H1 (cell line): ENCODE results near the gene ORC6. TPM values are rescaled to one million over a fixed set of nuclear protein-coding genes. Genes with fewer than 3 reads are reported as not detected.
A peak's percentile ranks its signal among the peaks of the same experiment; 100 is the strongest.

Source experiments
- BRCA1 ChIP-seq: IDR thresholded peaks from 2 replicates; pipeline ENCODE4 v1.6.1; 2012; ENCODE audit warnings: low read depth, low read length, improper control_type of control experiment
- CBX5 ChIP-seq: fragments of 300-800, 300-1000 bp; sonication (generic); IDR thresholded peaks from 2 replicates; pipeline ENCODE4 v1.7.1; 2016; ENCODE audit warnings: antibody characterized with exemption, low read length, low read depth
- CHD1 ChIP-seq: IDR thresholded peaks from 2 replicates; pipeline ENCODE4 v1.6.1; 2012; ENCODE audit warnings: low read depth, low read length, improper control_type of control experiment
- CHD2 ChIP-seq: IDR thresholded peaks from 2 replicates; pipeline ENCODE4 v1.6.1; 2012; ENCODE audit warnings: low read length, improper control_type of control experiment
- EGR1 ChIP-seq: IDR thresholded peaks from 2 replicates; pipeline ENCODE4 v1.6.1; 2011; ENCODE audit warnings: low read depth, low read length, borderline replicate concordance
- EZH2 ChIP-seq: fragments of 200-600 bp; sonication (generic); IDR thresholded peaks from 2 replicates; pipeline ENCODE4 v1.7.1; 2012; ENCODE audit warnings: low read depth, mild to moderate bottlenecking, moderate library complexity, low read length, inconsistent platforms; ENCODE audit not compliant: severe bottlenecking
- FOSL1 ChIP-seq: IDR thresholded peaks from 2 replicates; pipeline ENCODE4 v1.6.1; 2011; ENCODE audit warnings: mild to moderate bottlenecking, low read depth, low read length, moderate library complexity; ENCODE audit not compliant: insufficient read depth
- GTF2F1 ChIP-seq: IDR thresholded peaks from 2 replicates; pipeline ENCODE4 v1.6.1; 2012; ENCODE audit warnings: low read depth, low read length, improper control_type of control experiment, borderline replicate concordance
- HDAC2 ChIP-seq, 2 experiments: fragments of 300-600 bp in 1 of 2; sonication (generic) in 1 of 2; IDR thresholded peaks; 2 replicates each; pipeline ENCODE4 v1.6.1; 2011 to 2012; ENCODE audit warnings: low read depth in 2 of 2, low read length in 2 of 2, mild to moderate bottlenecking in 2 of 2, moderate library complexity in 2 of 2, borderline replicate concordance in 1 of 2, inconsistent platforms in 1 of 2
- NANOG ChIP-seq: IDR thresholded peaks from 2 replicates; pipeline ENCODE4 v1.6.1; 2011; ENCODE audit warnings: low read length, low read depth, mild to moderate bottlenecking, inconsistent platforms; ENCODE audit not compliant: insufficient read depth, poor library complexity, severe bottlenecking
- NRF1 ChIP-seq: IDR thresholded peaks from 2 replicates; pipeline ENCODE4 v1.6.1; 2011; ENCODE audit warnings: mild to moderate bottlenecking, low read depth, low read length, improper control_type of control experiment
- PHF8 ChIP-seq: fragments of 200-600 bp; sonication (generic); conservative IDR thresholded peaks from 2 replicates; pipeline ENCODE4 v1.7.1; 2012; ENCODE audit warnings: low read depth, mild to moderate bottlenecking, inconsistent platforms, low read length, moderate library complexity
- POLR2A ChIP-seq, 2 experiments: IDR thresholded peaks; 1 replicate in 1 of 2; 2 replicates in 1 of 2; pipeline ENCODE4 v1.6.1; 2011; ENCODE audit warnings: low read depth in 2 of 2, low read length in 2 of 2, mild to moderate bottlenecking in 2 of 2; ENCODE audit errors: control extremely low read depth in 1 of 2
- RAD21 ChIP-seq, 2 experiments: IDR thresholded peaks in 1 of 2; conservative IDR thresholded peaks in 1 of 2; 2 replicates each; pipeline ENCODE4 v1.6.1; 2011; ENCODE audit warnings: low read depth in 2 of 2, low read length in 2 of 2, improper control_type of control experiment in 1 of 2, inconsistent platforms in 1 of 2, mild to moderate bottlenecking in 1 of 2, moderate library complexity in 1 of 2
- RBBP5 ChIP-seq: IDR thresholded peaks from 2 replicates; pipeline ENCODE4 v1.7.1; 2012; ENCODE audit warnings: low read depth, mild to moderate bottlenecking, inconsistent platforms, low read length, moderate library complexity, borderline replicate concordance
- RFX5 ChIP-seq: IDR thresholded peaks from 2 replicates; pipeline ENCODE4 v1.6.1; 2011; ENCODE audit warnings: low read depth, low read length, improper control_type of control experiment, borderline replicate concordance
- SAP30 ChIP-seq: fragments of 300-600 bp; sonication (generic); IDR thresholded peaks from 2 replicates; pipeline ENCODE4 v1.7.1; 2012; ENCODE audit warnings: low read length, moderate library complexity, mild to moderate bottlenecking, inconsistent platforms; ENCODE audit not compliant: insufficient read depth, insufficient replicate concordance
- SIRT6 ChIP-seq: IDR thresholded peaks from one replicate; pipeline ENCODE4 v1.7.1; 2012; ENCODE audit warnings: low read length, inconsistent platforms
- SRF ChIP-seq: IDR thresholded peaks from 2 replicates; pipeline ENCODE4 v1.6.1; 2011; ENCODE audit warnings: mild to moderate bottlenecking, low read depth, low read length, moderate library complexity
- SUZ12 ChIP-seq: fragments of 200-600 bp; sonication (generic); IDR thresholded peaks from 2 replicates; pipeline ENCODE4 v1.6.1; 2012; ENCODE audit warnings: mild to moderate bottlenecking, inconsistent platforms, low read length, moderate library complexity, mixed read lengths
- polyA plus RNA-seq, 7 experiments: library from polyadenylated mRNA; depleted of rRNA in 3 of 7; stranded (reverse) in 5 of 7; unstranded in 2 of 7; fragments of >200 nt in 5 of 7; fragments of 200-250 nt in 2 of 7; gene quantifications; 1 replicate in 5 of 7; 2 replicates in 1 of 7; 4 replicates in 1 of 7; pipeline versions ENCODE4 v1.2.1 to v1.2.3, GENCODE V29; 2011 to 2013; ENCODE audit warnings: missing spikeins in 2 of 7, mixed read lengths in 2 of 7
- total RNA-seq: library from RNA; stranded (reverse); fragmentation: NEBNext Ultra II Directional; extraction: Animal tissue kit (Norgen Biotek cat#: 25700); gene quantifications from 2 replicates; pipeline ENCODE4 v1.2.1, GENCODE V29; 2021
- TF ChIP-seq, protein P1 (sequence below): IDR thresholded peaks from 2 replicates; pipeline ENCODE4 v1.6.1; 2011; ENCODE audit warnings: low read length, improper control_type of control experiment

Gene ORC6
- total and polyA plus RNA-seq, 2 of the 8 experiments (the other 6 are each of a cell fraction or from before 2014, with no cell fraction given), result 41.8 to 67.4 TPM

DNA sequence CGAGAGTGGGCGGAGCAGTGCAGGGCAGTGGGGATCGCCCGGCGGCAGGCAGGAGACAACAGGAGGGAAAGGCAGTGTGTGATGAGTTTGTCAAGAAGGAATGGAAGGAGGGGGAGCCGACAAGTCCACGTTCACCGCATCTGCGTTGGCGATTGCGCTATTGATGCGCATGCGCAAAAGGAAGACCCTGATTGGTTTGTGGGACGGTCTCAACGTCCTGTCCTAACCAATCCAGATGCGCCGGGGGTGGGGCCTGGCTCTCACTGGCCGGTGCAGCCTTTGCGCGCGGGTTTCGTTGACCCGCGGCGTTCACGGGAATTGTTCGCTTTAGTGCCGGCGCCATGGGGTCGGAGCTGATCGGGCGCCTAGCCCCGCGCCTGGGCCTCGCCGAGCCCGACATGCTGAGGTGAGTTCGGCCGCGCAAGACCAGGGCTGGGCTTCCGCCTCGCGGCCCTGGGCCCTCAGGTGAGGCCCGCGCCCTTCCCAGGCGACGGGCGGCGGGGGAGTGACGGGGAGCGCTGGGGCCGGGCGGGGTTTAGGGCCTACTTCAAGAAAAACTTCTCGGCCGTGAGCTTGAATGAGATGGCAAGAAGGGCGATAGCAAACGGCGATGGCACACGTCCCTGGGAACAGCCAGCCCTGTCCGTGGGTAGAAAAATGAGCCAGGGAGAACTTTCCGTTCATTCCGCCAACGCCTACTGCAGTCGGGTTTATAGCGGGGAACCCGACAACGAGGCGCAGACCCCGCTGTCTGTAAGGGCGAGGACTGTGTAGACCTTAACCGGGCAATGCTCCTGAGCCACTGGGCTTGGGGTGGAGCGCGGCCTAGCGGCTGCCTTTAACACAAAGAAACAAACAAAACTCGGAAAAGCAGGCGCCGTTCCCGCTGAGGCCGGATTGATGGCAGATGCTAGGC is at the start of gene ORC6 (continued):
- TF ChIP-seq NRF1, result peak; percentile 74
- no peak for TF ChIP-seq NANOG
- TF ChIP-seq RAD21 (IDR thresholded peaks at IDR 0.05 in 1 of 2, conservative IDR thresholded peaks at IDR 0.05 in 1 of 2; ENCODE audit: low read depth in 2 of 2, low read length in 2 of 2), result peak in 1 of 2 experiments; percentile 51; a peak in 3 of 4 replicates
- TF ChIP-seq SAP30, result no peak
- no peak for TF ChIP-seq EGR1
- TF ChIP-seq PHF8, result peak; percentile 98
- no peak for TF ChIP-seq SIRT6
- no peak for TF ChIP-seq SRF
- no peak for TF ChIP-seq SUZ12
- TF ChIP-seq FOSL1, result no peak
- no peak for TF ChIP-seq CBX5
- no peak for TF ChIP-seq CHD1
- peak; percentile 74 to 87; a peak in 2 of 3 replicates for TF ChIP-seq POLR2A (IDR thresholded peaks at IDR 0.05; ENCODE audit: control extremely low read depth in 1 of 2, low read depth in 2 of 2, low read length in 2 of 2)
- TF ChIP-seq HDAC2 (IDR thresholded peaks at IDR 0.05; ENCODE audit: borderline replicate concordance in 1 of 2, low read depth in 2 of 2, low read length in 2 of 2), result peak in 1 of 2 experiments; percentile 80; a peak in 2 of 4 replicates
- TF ChIP-seq RFX5, result no peak
- no peak for TF ChIP-seq EZH2
- TF ChIP-seq BRCA1, result no peak
- 0 out of 2 replicates have a peak, but pooled peaks have one; percentile 47 for TF ChIP-seq RBBP5
- TF ChIP-seq GTF2F1, result peak; percentile 47; the same call in 1 of the 2 replicates
- TF ChIP-seq, protein P1, sequence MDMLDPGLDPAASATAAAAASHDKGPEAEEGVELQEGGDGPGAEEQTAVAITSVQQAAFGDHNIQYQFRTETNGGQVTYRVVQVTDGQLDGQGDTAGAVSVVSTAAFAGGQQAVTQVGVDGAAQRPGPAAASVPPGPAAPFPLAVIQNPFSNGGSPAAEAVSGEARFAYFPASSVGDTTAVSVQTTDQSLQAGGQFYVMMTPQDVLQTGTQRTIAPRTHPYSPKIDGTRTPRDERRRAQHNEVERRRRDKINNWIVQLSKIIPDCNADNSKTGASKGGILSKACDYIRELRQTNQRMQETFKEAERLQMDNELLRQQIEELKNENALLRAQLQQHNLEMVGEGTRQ, result no peak
- peak; percentile 70; the same call in 1 of the 2 replicates for TF ChIP-seq CHD2
